Endothelial cell of umbilical vein (primary cell): ENCODE results near the gene PPP1R12A. TPM values are rescaled to one million over a fixed set of nuclear protein-coding genes. Genes with fewer than 3 reads are reported as not detected.

Experiments used
- BruUV-seq: library from RNA; stranded (reverse); fragments of 400-500 nt; replicated peaks from 2 replicates; lab custom pipeline; 2021; lab: Mats Ljungman, UMichigan
- CTCF ChIA-PET: fragments of 300-600, 350-600 bp; sonication (Branson Sonifier 250); formaldehyde crosslinking; loops from one replicate; lab custom pipeline; 2021; ENCODE audit warnings: antibody characterized with exemption, inconsistent platforms; lab: Charles Lee
- POLR2A ChIA-PET: fragments of 300-600, 350-600 bp; sonication (Branson Sonifier 250); formaldehyde crosslinking; loops from one replicate; lab custom pipeline; 2021; ENCODE audit warnings: antibody characterized with exemption, inconsistent platforms; lab: Charles Lee
- DNase-seq: peaks from one replicate; pipeline ENCODE4 v3.0.0-alpha.2; 2011; ENCODE audit warnings: low read depth, low spot score
- FAIRE-seq: peaks from 2 replicates; lab custom pipeline; 2011; peaks lifted over from hg19 to GRCh38; lab: Jason Lieb, UNC
- H2AFZ ChIP-seq: 2 replicates; pipeline ENCODE4 v1.6.0; 2012; ENCODE audit warnings: low read depth, low read length, control low read depth, inconsistent platforms
- H3K27ac ChIP-seq: 2 replicates; pipeline ENCODE4 v1.5.1; 2011; ENCODE audit warnings: low read depth, mild to moderate bottlenecking, control low read depth, low read length, moderate library complexity; ENCODE audit not compliant: insufficient read depth
- H3K27me3 ChIP-seq, 2 experiments: 2 replicates each; pipeline versions ENCODE4 v1.6.0 to v1.6.1; 2011; ENCODE audit warnings: low read length in 2 of 2, mixed read lengths in 1 of 2; ENCODE audit not compliant: control insufficient read depth in 2 of 2, insufficient read depth in 2 of 2
- H3K36me3 ChIP-seq, 2 experiments: 2 replicates in 1 of 2; 3 replicates in 1 of 2; pipeline ENCODE4 v1.5.1; 2011; ENCODE audit warnings: low read length in 2 of 2, mild to moderate bottlenecking in 1 of 2, moderate library complexity in 1 of 2; ENCODE audit not compliant: control insufficient read depth in 2 of 2, insufficient read depth in 2 of 2; ENCODE audit errors: extremely low read depth in 1 of 2
- H3K4me1 ChIP-seq: 3 replicates; pipeline ENCODE4 v1.5.1; 2011; ENCODE audit warnings: mild to moderate bottlenecking, low read length; ENCODE audit not compliant: control insufficient read depth, insufficient read depth; ENCODE audit errors: extremely low read depth
- H3K4me2 ChIP-seq: 2 replicates; pipeline ENCODE4 v1.6.1; 2011; ENCODE audit warnings: low read length, control low read depth, mixed read lengths; ENCODE audit not compliant: insufficient read depth
- H3K4me3 ChIP-seq, 3 experiments: fragments of 200-600 bp in 1 of 3; sonication (generic), shearing (Covaris generic) in 1 of 3; replicated peaks in 1 of 3; 2 replicates each; pipeline ENCODE4 v1.5.1; 2011 to 2016; ENCODE audit warnings: control low read depth in 3 of 3, low read length in 3 of 3, mild to moderate bottlenecking in 2 of 3, inconsistent platforms in 1 of 3, low read depth in 1 of 3, moderate library complexity in 1 of 3; ENCODE audit not compliant: insufficient read depth in 1 of 3
- H3K79me2 ChIP-seq: 2 replicates; pipeline ENCODE4 v1.6.0; 2012; ENCODE audit warnings: low read length, inconsistent platforms; ENCODE audit not compliant: control insufficient read depth, insufficient read depth
- H3K9ac ChIP-seq: replicated peaks from 2 replicates; pipeline ENCODE3; 2011; ENCODE audit warnings: low read length, control low read depth; ENCODE audit not compliant: insufficient read depth; ENCODE audit errors: extremely low read depth
- H3K9me1 ChIP-seq: replicated peaks from 3 replicates; pipeline ENCODE4 v1.6.0; 2011; ENCODE audit warnings: mild to moderate bottlenecking, low read length; ENCODE audit not compliant: control insufficient read depth, insufficient read depth; ENCODE audit errors: extremely low read depth
- H3K9me3 ChIP-seq: replicated peaks from 2 replicates; pipeline ENCODE4 v1.5.1; 2012; ENCODE audit warnings: low read length, inconsistent platforms; ENCODE audit not compliant: control insufficient read depth, insufficient read depth
- H4K20me1 ChIP-seq: replicated peaks from 2 replicates; pipeline ENCODE3; 2011; ENCODE audit warnings: mild to moderate bottlenecking, low read length; ENCODE audit not compliant: control insufficient read depth, insufficient read depth; ENCODE audit errors: extremely low read depth
- EZH2 ChIP-seq: IDR thresholded peaks from 2 replicates; pipeline ENCODE4 v1.6.1; 2012; ENCODE audit warnings: borderline replicate concordance, low read depth, mild to moderate bottlenecking, moderate library complexity, low read length, inconsistent platforms; ENCODE audit not compliant: severe bottlenecking
- FOS ChIP-seq: IDR thresholded peaks from 2 replicates; pipeline ENCODE4 v1.6.1; 2011; ENCODE audit warnings: mild to moderate bottlenecking, low read length, moderate library complexity, borderline replicate concordance; ENCODE audit not compliant: insufficient read depth
- GATA2 ChIP-seq: IDR thresholded peaks from 2 replicates; pipeline ENCODE4 v1.7.0; 2011; ENCODE audit warnings: low read depth, mild to moderate bottlenecking, moderate library complexity, mixed read lengths, low read length; ENCODE audit not compliant: insufficient read length, insufficient read depth
- JUN ChIP-seq: IDR thresholded peaks from 2 replicates; pipeline ENCODE4 v1.6.1; 2011; ENCODE audit warnings: borderline replicate concordance, low read depth; ENCODE audit not compliant: insufficient read length, insufficient read depth
- MYC ChIP-seq: IDR thresholded peaks from one replicate; pipeline ENCODE4 v1.6.1; 2011; ENCODE audit warnings: mild to moderate bottlenecking, low read depth, low read length
- POLR2A ChIP-seq: IDR thresholded peaks from 2 replicates; pipeline ENCODE4 v1.6.1; 2012; ENCODE audit warnings: low read depth, mild to moderate bottlenecking, control low read depth, low read length
- POLR2AphosphoS5 ChIP-seq: IDR thresholded peaks from 2 replicates; pipeline ENCODE4 v1.6.1; 2012; ENCODE audit warnings: low read depth, mild to moderate bottlenecking, control low read depth, low read length, moderate library complexity; ENCODE audit not compliant: insufficient read depth
- dilution Hi-C: fragments of 300-500 bp; cut with MboI; formaldehyde crosslinking; loops from one replicate; pipeline ENCODE4 v1.15.0; 2019; ENCODE audit warnings: low sequenced_read_pairs; ENCODE audit not compliant: extremely low pct_ligation_motif_present
- intact Hi-C: fragments of 100-400 bp; cut with micrococcal nuclease; formaldehyde crosslinking; loops from one replicate; pipeline ENCODE4 v1.10.0; 2022
- polyA plus RNA-seq, 4 experiments: library from polyadenylated mRNA; depleted of rRNA in 3 of 4; stranded (reverse) in 3 of 4; unstranded in 1 of 4; fragments of >200 nt; gene quantifications; 2 replicates each; pipeline versions ENCODE4 v1.2.1 to v1.2.3, GENCODE V29; 2011 to 2012; ENCODE audit warnings: missing spikeins in 1 of 4
- total RNA-seq: library from RNA; stranded (reverse); gene quantifications from 2 replicates; pipeline ENCODE4 v1.2.3, GENCODE V29; 2021
- TF ChIP-seq, protein P1 (sequence below): IDR thresholded peaks from 2 replicates; pipeline ENCODE4 v1.6.1; 2011; ENCODE audit not compliant: insufficient read depth, insufficient read length
- TF ChIP-seq, protein P2 (sequence below), 2 donors: IDR thresholded peaks; 1 replicate in 1 of 2; 2 replicates in 1 of 2; pipeline ENCODE4 v1.5.1; 2011; ENCODE audit warnings: low read length in 2 of 2, mild to moderate bottlenecking in 2 of 2, moderate library complexity in 2 of 2, control low read depth in 1 of 2, inconsistent platforms in 1 of 2, low read depth in 1 of 2; ENCODE audit not compliant: insufficient read depth in 1 of 2; ENCODE audit errors: extremely low read depth in 1 of 2

PPP1R12A gene
- total and polyA plus RNA-seq, 2 donors (not counting 3 experiments of a cell fraction or from before 2014, with no cell fraction given) = 12.9 to 83.9 TPM

DNA sequence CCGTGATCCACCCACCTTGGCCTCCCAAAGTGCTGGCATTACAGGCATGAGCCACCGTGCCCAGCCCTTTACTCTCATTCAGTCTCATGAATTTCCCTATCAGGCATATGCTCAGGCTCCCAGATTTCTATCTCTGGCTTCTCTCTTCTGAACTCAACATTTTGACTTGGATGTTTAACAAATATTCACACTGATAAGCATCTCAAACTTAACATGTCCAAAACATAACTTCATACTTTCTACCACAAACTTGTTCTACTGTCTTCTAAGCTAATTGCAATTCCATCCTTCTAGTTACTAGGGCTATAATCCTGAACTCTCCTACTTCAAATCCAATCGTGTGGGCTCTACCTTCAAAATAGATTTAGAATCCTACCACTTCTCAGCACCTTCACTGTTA, 170.3 kb downstream of the PPP1R12A start:
- no peak overlapping the region for H3K4me3 ChIP-seq
- dilution Hi-C loops = no loop called here
- no TSS peak for BruUV-seq
- no peaks in the 10 kb centered on the region for H3K9me1 ChIP-seq
- intact Hi-C loops = no loop called here
- no peak overlapping the region for H2AFZ ChIP-seq
- H3K36me3 ChIP-seq = no peaks in the 10 kb centered on the region
- DNase-seq (peak; percentile 6), FAIRE-seq (no peak)
- H3K79me2 ChIP-seq = no peaks in the 10 kb centered on the region
- TF ChIP-seq EZH2 = no peak
- no peaks in the 10 kb centered on the region for H3K9me3 ChIP-seq
- H3K27ac ChIP-seq = no peak overlapping the region
- no peak overlapping the region for H3K4me2 ChIP-seq
- no peak overlapping the region for H3K9ac ChIP-seq
- no peaks in the 10 kb centered on the region for H4K20me1 ChIP-seq
- POLR2A ChIA-PET = no interaction called here
- H3K27me3 ChIP-seq = no peaks in the 10 kb centered on the region
- CTCF ChIA-PET = no interaction called here
- no peaks in the 10 kb centered on the region for H3K4me1 ChIP-seq

DNA sequence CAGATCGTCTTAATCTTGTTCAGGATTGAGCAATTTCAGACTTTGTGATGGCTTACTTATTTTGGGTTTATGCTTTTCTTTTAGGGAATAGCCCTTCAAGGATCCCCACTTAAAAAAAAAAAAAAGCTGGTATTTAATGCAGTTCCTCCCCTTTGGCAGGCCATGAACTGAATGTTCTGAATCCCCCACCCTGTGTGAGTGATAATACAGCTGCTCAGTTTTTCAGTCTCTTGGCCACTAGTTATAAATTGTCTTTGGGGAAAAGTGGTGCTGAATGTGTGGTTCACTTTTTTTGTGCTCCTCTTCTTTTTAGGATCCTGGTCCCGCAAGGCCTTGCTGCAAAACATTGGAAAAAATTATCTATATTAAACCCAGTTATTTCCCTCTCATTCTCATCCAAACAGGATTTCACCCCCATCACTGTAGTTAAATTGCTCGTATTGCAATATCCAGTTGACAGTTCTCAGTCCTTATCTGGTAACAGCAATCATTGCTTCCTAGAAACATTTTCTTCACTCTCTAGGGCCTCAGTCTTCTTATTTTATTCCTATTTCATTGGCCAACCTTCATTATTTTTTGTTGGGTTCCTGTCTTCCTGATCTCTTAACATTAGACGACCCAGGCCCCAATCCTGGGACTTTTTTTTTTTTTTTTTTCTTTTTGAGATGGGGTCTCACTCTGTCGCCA, 171.0 kb downstream of the PPP1R12A start:
- Histone ChIP-seq H3K79me2 (no peaks in the 10 kb centered on the region), H3K9ac (no peak overlapping the region), H4K20me1 (no peaks in the 10 kb centered on the region), H3K9me1 (no peaks in the 10 kb centered on the region), H3K27me3 (no peaks in the 10 kb centered on the region), H3K4me3 (no peak overlapping the region), H3K4me2 (no peak overlapping the region), H2AFZ (no peak overlapping the region), H3K27ac (no peak overlapping the region), H3K9me3 (no peaks in the 10 kb centered on the region), H3K36me3 (no peaks in the 10 kb centered on the region), H3K4me1 (no peaks in the 10 kb centered on the region)
- no peak for DNase-seq
- CTCF ChIA-PET = interaction anchor here (1.2 kb wide), 1 partner anchor 26 kb away, joined by 3 read pairs; no protein-coding TSS in a partner anchor
- POLR2A ChIA-PET = interaction anchor here (0.7 kb wide), 1 partner anchor 356 kb away, joined by 5 read pairs; no protein-coding TSS in a partner anchor
- BruUV-seq = no TSS peak
- TF ChIP-seq GATA2 (no peak), POLR2A (no peak), FOS (no peak), MYC (no peak), POLR2AphosphoS5 (no peak), JUN (no peak), EZH2 (no peak)
- TF ChIP-seq, protein P1, sequence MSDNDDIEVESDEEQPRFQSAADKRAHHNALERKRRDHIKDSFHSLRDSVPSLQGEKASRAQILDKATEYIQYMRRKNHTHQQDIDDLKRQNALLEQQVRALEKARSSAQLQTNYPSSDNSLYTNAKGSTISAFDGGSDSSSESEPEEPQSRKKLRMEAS = no peak
- TF ChIP-seq, protein P2, sequence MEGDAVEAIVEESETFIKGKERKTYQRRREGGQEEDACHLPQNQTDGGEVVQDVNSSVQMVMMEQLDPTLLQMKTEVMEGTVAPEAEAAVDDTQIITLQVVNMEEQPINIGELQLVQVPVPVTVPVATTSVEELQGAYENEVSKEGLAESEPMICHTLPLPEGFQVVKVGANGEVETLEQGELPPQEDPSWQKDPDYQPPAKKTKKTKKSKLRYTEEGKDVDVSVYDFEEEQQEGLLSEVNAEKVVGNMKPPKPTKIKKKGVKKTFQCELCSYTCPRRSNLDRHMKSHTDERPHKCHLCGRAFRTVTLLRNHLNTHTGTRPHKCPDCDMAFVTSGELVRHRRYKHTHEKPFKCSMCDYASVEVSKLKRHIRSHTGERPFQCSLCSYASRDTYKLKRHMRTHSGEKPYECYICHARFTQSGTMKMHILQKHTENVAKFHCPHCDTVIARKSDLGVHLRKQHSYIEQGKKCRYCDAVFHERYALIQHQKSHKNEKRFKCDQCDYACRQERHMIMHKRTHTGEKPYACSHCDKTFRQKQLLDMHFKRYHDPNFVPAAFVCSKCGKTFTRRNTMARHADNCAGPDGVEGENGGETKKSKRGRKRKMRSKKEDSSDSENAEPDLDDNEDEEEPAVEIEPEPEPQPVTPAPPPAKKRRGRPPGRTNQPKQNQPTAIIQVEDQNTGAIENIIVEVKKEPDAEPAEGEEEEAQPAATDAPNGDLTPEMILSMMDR (IDR thresholded peaks at IDR 0.05; ENCODE audit: extremely low read depth in 1 of 2, insufficient read depth in 1 of 2, low read depth in 1 of 2, low read length in 2 of 2) = no peak
- intact Hi-C loops (no loop called here), dilution Hi-C loops (no loop called here)
- no peak for FAIRE-seq
